SK-N-MC (cell line): Measurements from ENCODE around the gene OTUB2.

ENCODE experiments used
- EZH2 ChIP-seq: fragments of 200-600 bp; sonication (generic); IDR thresholded peaks from one replicate; pipeline ENCODE4 v1.6.1; 2017; ENCODE audit warnings: antibody characterized with exemption
- FOXP2 ChIP-seq: optimal IDR thresholded peaks from 2 replicates; pipeline ENCODE3; 2011; ENCODE audit warnings: mild to moderate bottlenecking, moderate library complexity; ENCODE audit not compliant: insufficient read depth; ENCODE audit errors: extremely low read length, control extremely low read depth
- POLR2AphosphoS5 ChIP-seq: IDR thresholded peaks from 2 replicates; pipeline ENCODE4 v1.6.1; 2012; ENCODE audit warnings: mild to moderate bottlenecking, low read depth, low read length, borderline replicate concordance

DNA sequence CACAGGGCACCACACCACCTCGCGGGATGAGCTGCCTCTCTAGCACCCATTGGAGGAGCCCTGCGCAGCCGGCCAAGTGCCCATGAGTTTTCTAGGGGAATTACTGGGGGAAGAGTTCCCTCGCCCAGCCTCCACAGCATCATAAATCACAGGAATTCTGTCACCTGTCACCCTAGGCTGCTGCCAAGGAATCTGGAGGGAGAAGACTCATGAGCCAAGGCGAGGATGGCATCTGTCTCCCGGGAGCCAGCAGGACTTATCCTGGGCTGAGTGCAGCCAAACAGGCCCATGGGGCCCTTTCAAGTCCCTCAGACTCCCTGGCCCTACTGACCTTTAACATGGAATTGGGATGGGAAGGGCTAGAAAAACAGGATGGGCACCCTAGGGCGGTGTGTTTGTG lies 7.8 kb upstream of the OTUB2 start:
- TF ChIP-seq EZH2 (no peak), POLR2AphosphoS5 (no peak), FOXP2 (no peak)
